ENCODE measurements around the gene CHCHD10. TPM values are rescaled to one million over a fixed set of nuclear protein-coding genes. Genes with fewer than 3 reads are reported as not detected.

CHCHD10 gene
- total RNA-seq (2022) (155 and 181 TPM in 2 replicates), Bru-seq, nascent RNA (percentile 59 among the genes with signal in this experiment), BruChase-seq, experiment 1, labeled RNA remaining after a 6-hour chase (percentile 57 among the genes with signal in this experiment), BruChase-seq, experiment 2, labeled RNA remaining after a 2-hour chase (percentile 54 among the genes with signal in this experiment)
- long read RNA-seq, transcript CHCHD10-202 (4 exons, 1,171 nt): major isoform, 97 of 115 reads
- long read RNA-seq, partial matches to known transcripts: 5 of 115 reads
- long read RNA-seq, other reads (novel, unspliced or antisense): 9 of 115 reads

DNA sequence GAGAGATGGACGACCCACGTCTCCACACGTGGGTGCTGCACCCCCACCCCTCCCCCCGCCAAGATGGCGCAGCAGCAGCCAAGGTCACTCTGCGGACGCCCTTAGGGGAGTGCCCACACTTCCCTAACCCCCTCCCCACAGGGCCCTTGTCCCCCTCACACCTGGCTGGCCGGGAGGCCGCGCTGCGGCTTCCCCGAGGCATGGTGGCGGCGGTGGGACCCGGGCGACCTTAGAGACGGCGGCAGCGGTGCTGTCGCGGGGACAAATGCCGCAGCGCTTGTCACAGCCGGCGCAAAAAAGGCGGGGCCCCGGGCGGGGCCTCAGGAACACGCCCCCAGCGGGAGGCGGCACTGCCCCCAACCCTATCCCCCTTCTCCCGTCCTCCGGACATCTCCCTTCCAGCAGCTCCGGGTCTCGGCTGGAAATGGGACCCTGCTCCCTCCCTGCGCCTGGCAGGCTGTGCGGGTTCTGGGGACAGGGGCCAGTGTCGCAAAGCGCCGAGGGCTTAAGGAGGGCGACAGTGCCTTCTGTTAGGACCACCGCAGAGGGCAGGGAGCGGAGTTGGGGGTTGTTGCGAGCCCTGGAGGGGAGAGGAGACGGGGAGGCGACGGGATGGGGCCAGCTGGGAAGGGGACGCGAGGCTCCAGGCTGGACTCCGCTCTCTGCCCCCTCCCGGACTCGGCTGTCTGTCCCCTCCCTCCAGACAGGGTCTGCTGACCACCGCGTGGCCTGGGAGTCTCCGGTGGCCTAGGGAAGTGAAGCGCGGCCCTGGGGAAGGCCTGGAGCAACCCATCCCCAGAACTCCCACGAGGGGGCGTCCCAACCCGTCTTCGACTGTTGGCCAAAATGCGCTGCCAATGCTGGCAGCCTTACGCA, at the start of gene CHCHD10:
CHCHD10 (minus strand) TSS at position 300 of the 876 bp plus-strand sequence; CDS start at position 202, 98 bp downstream.
- peak; percentile 90 for DNase-seq
- peaks cover 19% of the 10 kb centered on the region for H3K36me3 Mint-ChIP-seq (ENCODE audit: insufficient read depth, unreplicated experiment)
- intact Hi-C loops (cut with micrococcal nuclease; ENCODE audit: unreplicated experiment): loop anchor here (5.0 kb wide), 1 partner anchor 79 kb away; no protein-coding TSS in a partner anchor
- TF ChIP-seq, protein P1, sequence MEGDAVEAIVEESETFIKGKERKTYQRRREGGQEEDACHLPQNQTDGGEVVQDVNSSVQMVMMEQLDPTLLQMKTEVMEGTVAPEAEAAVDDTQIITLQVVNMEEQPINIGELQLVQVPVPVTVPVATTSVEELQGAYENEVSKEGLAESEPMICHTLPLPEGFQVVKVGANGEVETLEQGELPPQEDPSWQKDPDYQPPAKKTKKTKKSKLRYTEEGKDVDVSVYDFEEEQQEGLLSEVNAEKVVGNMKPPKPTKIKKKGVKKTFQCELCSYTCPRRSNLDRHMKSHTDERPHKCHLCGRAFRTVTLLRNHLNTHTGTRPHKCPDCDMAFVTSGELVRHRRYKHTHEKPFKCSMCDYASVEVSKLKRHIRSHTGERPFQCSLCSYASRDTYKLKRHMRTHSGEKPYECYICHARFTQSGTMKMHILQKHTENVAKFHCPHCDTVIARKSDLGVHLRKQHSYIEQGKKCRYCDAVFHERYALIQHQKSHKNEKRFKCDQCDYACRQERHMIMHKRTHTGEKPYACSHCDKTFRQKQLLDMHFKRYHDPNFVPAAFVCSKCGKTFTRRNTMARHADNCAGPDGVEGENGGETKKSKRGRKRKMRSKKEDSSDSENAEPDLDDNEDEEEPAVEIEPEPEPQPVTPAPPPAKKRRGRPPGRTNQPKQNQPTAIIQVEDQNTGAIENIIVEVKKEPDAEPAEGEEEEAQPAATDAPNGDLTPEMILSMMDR (IDR thresholded peaks at IDR 0.05; ENCODE audit: unreplicated experiment): peak; percentile 82
- H3K27me3 Mint-ChIP-seq (ENCODE audit: unreplicated experiment): peaks cover 4% of the 10 kb centered on the region
- H3K9me3 Mint-ChIP-seq (ENCODE audit: low read depth, unreplicated experiment): no peaks in the 10 kb centered on the region
- peak within 1 kb of the TSS; percentile 39 for H3K27ac Mint-ChIP-seq (ENCODE audit: unreplicated experiment)
- H3K4me1 Mint-ChIP-seq (ENCODE audit: low read depth, unreplicated experiment): peaks cover 13% of the 10 kb centered on the region
- H3K4me3 Mint-ChIP-seq (ENCODE audit: low read depth, unreplicated experiment): peak within 1 kb of the TSS; percentile 87
- no TSS peak for BruUV-seq (replicated peaks)
- CTCF ChIA-PET: interaction anchor here (0.6 to 1.0 kb wide), 4 partner anchors 49 to 278 kb away, joined by 3 to 6 read pairs (median 4); partner anchors contain the start of gene SLC2A11

DNA sequence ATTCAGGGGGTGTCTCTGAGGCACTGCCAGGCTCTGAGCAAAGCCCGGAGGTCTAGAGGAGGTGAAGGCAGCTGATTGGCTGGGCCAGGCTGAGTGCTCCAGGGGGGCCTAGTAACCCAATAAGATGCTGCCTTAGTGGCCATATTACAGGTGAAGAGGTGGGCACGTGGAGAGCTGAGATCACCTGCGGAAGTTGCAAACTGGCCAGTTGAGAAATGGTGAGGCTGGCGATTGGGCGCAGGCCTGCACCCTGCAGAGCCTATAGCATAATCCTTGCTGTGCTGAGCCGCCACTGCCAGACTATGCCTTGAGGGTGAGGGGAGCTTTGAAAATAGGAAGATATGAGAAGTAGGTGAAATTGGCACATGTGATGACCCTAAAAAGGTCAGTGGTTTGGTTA, 49.4 kb upstream of the CHCHD10 start:
- intact Hi-C loops (cut with micrococcal nuclease; ENCODE audit: unreplicated experiment): no loop called here
- no peaks in the 10 kb centered on the region for H3K27me3 Mint-ChIP-seq (ENCODE audit: unreplicated experiment)
- CTCF ChIA-PET: interaction anchor here (0.6 kb wide), 1 partner anchor 713 kb away, joined by 3 read pairs; no protein-coding TSS in a partner anchor
- no peaks in the 10 kb centered on the region for H3K9me3 Mint-ChIP-seq (ENCODE audit: low read depth, unreplicated experiment)
- BruUV-seq (replicated peaks): no TSS peak
- H3K36me3 Mint-ChIP-seq (ENCODE audit: insufficient read depth, unreplicated experiment): peaks cover 29% of the 10 kb centered on the region
- H3K4me1 Mint-ChIP-seq (ENCODE audit: low read depth, unreplicated experiment): no peaks in the 10 kb centered on the region
- no peak overlapping the region for H3K4me3 Mint-ChIP-seq (ENCODE audit: low read depth, unreplicated experiment)
- TF ChIP-seq, protein P1 (IDR thresholded peaks at IDR 0.05; ENCODE audit: unreplicated experiment): no peak
- no peak for DNase-seq
- H3K27ac Mint-ChIP-seq (ENCODE audit: unreplicated experiment): no peak overlapping the region

DNA sequence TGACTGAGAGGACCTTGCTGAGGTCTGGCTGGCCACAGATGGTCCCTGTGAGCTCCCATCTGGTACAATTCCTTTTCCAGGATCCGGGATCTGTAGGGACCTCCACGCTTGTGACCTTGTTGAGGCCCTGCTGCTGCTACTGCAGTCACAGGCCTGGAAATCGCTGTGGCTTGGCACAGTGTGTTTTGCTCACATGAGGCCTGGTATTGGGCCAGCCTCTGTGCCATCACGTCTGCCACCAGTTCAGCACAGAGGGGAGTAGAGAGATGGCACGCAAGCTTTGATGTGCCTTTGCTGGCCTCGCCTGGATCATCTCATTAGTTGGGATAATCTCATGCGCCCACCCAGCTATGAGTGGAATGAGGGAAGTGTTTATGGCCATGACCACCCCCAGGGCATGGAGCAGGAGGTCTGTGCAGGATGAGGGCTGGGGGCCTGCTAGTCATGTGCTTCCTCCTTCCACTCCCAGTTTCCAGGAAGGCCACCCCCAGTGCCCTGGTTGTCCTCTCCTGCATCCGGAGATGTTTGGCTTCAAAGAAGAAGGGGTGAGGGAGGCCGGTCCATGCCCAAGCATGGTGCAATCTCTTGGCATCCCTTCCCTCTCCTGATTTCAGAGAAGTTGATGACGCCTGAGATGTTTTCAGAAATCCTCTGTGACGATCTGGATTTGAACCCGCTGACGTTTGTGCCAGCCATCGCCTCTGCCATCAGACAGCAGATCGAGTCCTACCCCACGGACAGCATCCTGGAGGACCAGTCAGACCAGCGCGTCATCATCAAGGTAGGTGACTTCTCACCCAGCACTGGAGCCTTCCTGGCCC, 48.6 kb upstream of the CHCHD10 start:
- intact Hi-C loops (cut with micrococcal nuclease; ENCODE audit: unreplicated experiment): no loop called here
- Mint-ChIP-seq H3K27ac (ENCODE audit: unreplicated experiment) (no peak overlapping the region), H3K36me3 (ENCODE audit: insufficient read depth, unreplicated experiment) (peaks cover 26% of the 10 kb centered on the region), H3K4me3 (ENCODE audit: low read depth, unreplicated experiment) (no peak overlapping the region), H3K9me3 (ENCODE audit: low read depth, unreplicated experiment) (no peaks in the 10 kb centered on the region), H3K4me1 (ENCODE audit: low read depth, unreplicated experiment) (no peaks in the 10 kb centered on the region), H3K27me3 (ENCODE audit: unreplicated experiment) (no peaks in the 10 kb centered on the region)
- BruUV-seq (replicated peaks): no TSS peak
- TF ChIP-seq, protein P1 (IDR thresholded peaks at IDR 0.05; ENCODE audit: unreplicated experiment): no peak
- no peak for DNase-seq
- CTCF ChIA-PET: interaction anchor here (0.6 kb wide), 1 partner anchor 714 kb away, joined by 3 read pairs; no protein-coding TSS in a partner anchor

Measured in Calu3 (cell line).